Activated T-cell treated with anti-CD3 and anti-CD28 coated beads, Interleukin-2, amount 50 U/mL, for 72 hours (primary cell): ENCODE data around the gene ARHGEF37. TPM values are rescaled to one million over a fixed set of nuclear protein-coding genes. Genes with fewer than 3 reads are reported as not detected.
A peak's percentile ranks its signal among the peaks of the same experiment; 100 is the strongest.
"Not testable (repeated sequence)": the region's sequence is repeated elsewhere in the genome, so short reads cannot be mapped to it uniquely, and the experiment has no call there.

ENCODE experiments used
- ATAC-seq, 2 donors: fragments of 150-1000 bp; cut with Tn5 transposase; replicated peaks in 1 of 2; 2 replicates each; pipeline ENCODE4 v1.10.0; 2021; ENCODE audit warnings: moderate library complexity in 2 of 2, mild to moderate bottlenecking in 1 of 2
- DNase-seq, 2 donors: peaks; one replicate each; pipeline ENCODE4 v3.0.0; 2021 to 2022; ENCODE audit warnings: mixed read lengths in 1 of 2
- H3K27ac Mint-ChIP-seq: one replicate; pipeline ENCODE4 v1.8.0; 2022; ENCODE audit warnings: mild to moderate bottlenecking, moderate library complexity, mixed read lengths
- H3K27me3 Mint-ChIP-seq: one replicate; pipeline ENCODE4 v1.8.0; 2022; ENCODE audit warnings: low read depth, mixed read lengths
- H3K36me3 Mint-ChIP-seq, 2 donors: one replicate each; pipeline ENCODE4 v1.8.0; 2022; ENCODE audit warnings: mixed read lengths in 2 of 2, mild to moderate bottlenecking in 1 of 2; ENCODE audit not compliant: insufficient read depth in 2 of 2
- H3K4me1 Mint-ChIP-seq: one replicate; pipeline ENCODE4 v1.8.0; 2022; ENCODE audit warnings: low read depth, mixed read lengths
- H3K4me3 Mint-ChIP-seq, 2 donors: one replicate each; pipeline ENCODE4 v1.8.0; 2022; ENCODE audit warnings: mild to moderate bottlenecking in 2 of 2, mixed read lengths in 2 of 2, moderate library complexity in 2 of 2
- H3K9me3 Mint-ChIP-seq, 2 donors: one replicate each; pipeline ENCODE4 v1.8.0; 2022; ENCODE audit warnings: mixed read lengths in 2 of 2
- total RNA-seq, 2 donors: library from RNA; stranded (reverse); gene quantifications; one replicate each; pipeline ENCODE4 v1.2.3, GENCODE V29; 2022

Gene ARHGEF37
- total RNA-seq, 2 donors from 2014 or later = 1.6 to 3.7 TPM

GRCh38 chr5:149576021-149576420 is 5.3 kb upstream of the ARHGEF37 start:
- peak; percentile 90 to 94 for ATAC-seq
- Mint-ChIP-seq H3K27ac (peak overlapping the region; percentile 85), H3K4me1 (peaks cover 51% of the 10 kb centered on the region), H3K36me3 (peaks cover 0 to 2% of the 10 kb centered on the region in 2 donors), H3K4me3 (peak overlapping the region; percentile 37 to 51), H3K9me3 (no peaks in the 10 kb centered on the region), H3K27me3 (no peaks in the 10 kb centered on the region)
- DNase-seq = peak; percentile 21 to 36

- peaks cover 0 to 2% of the 10 kb centered on the region in 2 donors for H3K36me3 Mint-ChIP-seq
- ATAC-seq (no peak), DNase-seq (no peak)
- H3K27me3 Mint-ChIP-seq = no peaks in the 10 kb centered on the region
- H3K9me3 Mint-ChIP-seq = no peaks in the 10 kb centered on the region
- peaks cover 57% of the 10 kb centered on the region for H3K4me1 Mint-ChIP-seq
- H3K4me3 Mint-ChIP-seq = no peak overlapping the region
- no peak overlapping the region for H3K27ac Mint-ChIP-seq
Observed at GRCh38 chr5:149578896-149579295, 2.4 kb upstream of the ARHGEF37 start.

GRCh38 chr5:149580808-149581191 is 498 bp upstream of the ARHGEF37 start:
- DNase-seq = peak in 1 of 2 donors; percentile 4

GRCh38 chr5:149581931-149582768 is 852 bp downstream of the ARHGEF37 start:
- H3K36me3 Mint-ChIP-seq = no peaks in the 10 kb centered on the region
- DNase-seq (no peak), ATAC-seq (no peak)
- no peaks in the 10 kb centered on the region for H3K9me3 Mint-ChIP-seq
- no peak overlapping the region for H3K27ac Mint-ChIP-seq
- peaks cover 41% of the 10 kb centered on the region for H3K4me1 Mint-ChIP-seq
- H3K4me3 Mint-ChIP-seq = peak overlapping the region; percentile 73 to 84
- no peaks in the 10 kb centered on the region for H3K27me3 Mint-ChIP-seq

More at GRCh38 chr5:149580808-149581191, 498 bp upstream of the ARHGEF37 start:
- no peaks in the 10 kb centered on the region for H3K9me3 Mint-ChIP-seq
- peaks cover 46% of the 10 kb centered on the region for H3K4me1 Mint-ChIP-seq
- peaks cover 0 to 2% of the 10 kb centered on the region in 2 donors for H3K36me3 Mint-ChIP-seq
- peak overlapping the region; percentile 81 to 84 for H3K4me3 Mint-ChIP-seq
- no peaks in the 10 kb centered on the region for H3K27me3 Mint-ChIP-seq
- H3K27ac Mint-ChIP-seq = no peak overlapping the region
- ATAC-seq = peak; percentile 14 to 35

GRCh38 chr5:149583394-149583793 is 2.1 kb downstream of the ARHGEF37 start:
- no peak overlapping the region for H3K4me3 Mint-ChIP-seq
- H3K9me3 Mint-ChIP-seq = no peaks in the 10 kb centered on the region
- H3K4me1 Mint-ChIP-seq = peaks cover 39% of the 10 kb centered on the region
- no peak for ATAC-seq
- no peaks in the 10 kb centered on the region for H3K27me3 Mint-ChIP-seq
- no peak overlapping the region for H3K27ac Mint-ChIP-seq
- no peaks in the 10 kb centered on the region for H3K36me3 Mint-ChIP-seq
- DNase-seq = no peak

- DNase-seq = no peak
- ATAC-seq = no peak
- H3K4me1 Mint-ChIP-seq = peaks cover 32% of the 10 kb centered on the region
- no peak overlapping the region for H3K27ac Mint-ChIP-seq
- no peaks in the 10 kb centered on the region for H3K36me3 Mint-ChIP-seq
- H3K4me3 Mint-ChIP-seq = no peak overlapping the region
- no peaks in the 10 kb centered on the region for H3K9me3 Mint-ChIP-seq
- H3K27me3 Mint-ChIP-seq = no peaks in the 10 kb centered on the region
Observed at GRCh38 chr5:149584121-149584520, 2.8 kb downstream of the ARHGEF37 start.

GRCh38 chr5:149585910-149586309 is 4.6 kb downstream of the ARHGEF37 start:
- Mint-ChIP-seq H3K9me3 (no peaks in the 10 kb centered on the region), H3K27ac (no peak overlapping the region), H3K36me3 (no peaks in the 10 kb centered on the region)

GRCh38 chr5:149586708-149587318 is 5.5 kb downstream of the ARHGEF37 start:
- DNase-seq (no peak), ATAC-seq (peak; percentile 83 to 91)
- H3K9me3 Mint-ChIP-seq = no peaks in the 10 kb centered on the region
- H3K4me3 Mint-ChIP-seq = peak overlapping the region in 1 of 2 donors; percentile 37
- H3K27me3 Mint-ChIP-seq = no peaks in the 10 kb centered on the region
- H3K27ac Mint-ChIP-seq = no peak overlapping the region
- peaks cover 14% of the 10 kb centered on the region for H3K4me1 Mint-ChIP-seq
- H3K36me3 Mint-ChIP-seq = no peaks in the 10 kb centered on the region

More at GRCh38 chr5:149585910-149586309, 4.6 kb downstream of the ARHGEF37 start:
- DNase-seq = no peak
- H3K4me1 Mint-ChIP-seq = peaks cover 21% of the 10 kb centered on the region
- H3K27me3 Mint-ChIP-seq = no peaks in the 10 kb centered on the region
- ATAC-seq = no peak
- no peak overlapping the region for H3K4me3 Mint-ChIP-seq

- Mint-ChIP-seq H3K27ac (no peak overlapping the region), H3K27me3 (no peaks in the 10 kb centered on the region), H3K9me3 (no peaks in the 10 kb centered on the region), H3K4me3 (no peak overlapping the region), H3K4me1 (peaks cover 13% of the 10 kb centered on the region), H3K36me3 (no peaks in the 10 kb centered on the region)
- DNase-seq (no peak), ATAC-seq (no peak)
Observed at GRCh38 chr5:149588936-149589335, 7.6 kb downstream of the ARHGEF37 start.

- Mint-ChIP-seq H3K27ac (no peak overlapping the region), H3K9me3 (no peaks in the 10 kb centered on the region), H3K4me1 (no peaks in the 10 kb centered on the region), H3K4me3 (no peak overlapping the region), H3K36me3 (no peaks in the 10 kb centered on the region), H3K27me3 (no peaks in the 10 kb centered on the region)
- ATAC-seq (no peak), DNase-seq (no peak)
Observed at GRCh38 chr5:149593370-149593769, 12.1 kb downstream of the ARHGEF37 start.

GRCh38 chr5:149594206-149594895 is 13.1 kb downstream of the ARHGEF37 start:
- Mint-ChIP-seq H3K4me1 (no peaks in the 10 kb centered on the region), H3K4me3 (no peak overlapping the region), H3K27ac (no peak overlapping the region), H3K36me3 (no peaks in the 10 kb centered on the region), H3K9me3 (no peaks in the 10 kb centered on the region), H3K27me3 (no peaks in the 10 kb centered on the region)
- DNase-seq = no peak
- no peak for ATAC-seq

GRCh38 chr5:149595105-149595504 is 13.8 kb downstream of the ARHGEF37 start:
- H3K27me3 Mint-ChIP-seq, H3K9me3 Mint-ChIP-seq, DNase-seq, H3K36me3 Mint-ChIP-seq, H3K27ac Mint-ChIP-seq, ATAC-seq, H3K4me1 Mint-ChIP-seq, H3K4me3 Mint-ChIP-seq: not testable (repeated sequence)

GRCh38 chr5:149596712-149597111 is 15.4 kb downstream of the ARHGEF37 start:
- no peak overlapping the region for H3K27ac Mint-ChIP-seq
- no peaks in the 10 kb centered on the region for H3K4me1 Mint-ChIP-seq
- no peaks in the 10 kb centered on the region for H3K27me3 Mint-ChIP-seq
- ATAC-seq (no peak), DNase-seq (no peak)
- H3K36me3 Mint-ChIP-seq = no peaks in the 10 kb centered on the region
- H3K9me3 Mint-ChIP-seq = no peaks in the 10 kb centered on the region
- no peak overlapping the region for H3K4me3 Mint-ChIP-seq
